ENCODE data around the gene MYO18B. TPM values are rescaled to one million over a fixed set of nuclear protein-coding genes. Genes with fewer than 3 reads are reported as not detected.

MYO18B gene
- total RNA-seq, 1 donor from 2014 or later, result 0.49 TPM

DNA sequence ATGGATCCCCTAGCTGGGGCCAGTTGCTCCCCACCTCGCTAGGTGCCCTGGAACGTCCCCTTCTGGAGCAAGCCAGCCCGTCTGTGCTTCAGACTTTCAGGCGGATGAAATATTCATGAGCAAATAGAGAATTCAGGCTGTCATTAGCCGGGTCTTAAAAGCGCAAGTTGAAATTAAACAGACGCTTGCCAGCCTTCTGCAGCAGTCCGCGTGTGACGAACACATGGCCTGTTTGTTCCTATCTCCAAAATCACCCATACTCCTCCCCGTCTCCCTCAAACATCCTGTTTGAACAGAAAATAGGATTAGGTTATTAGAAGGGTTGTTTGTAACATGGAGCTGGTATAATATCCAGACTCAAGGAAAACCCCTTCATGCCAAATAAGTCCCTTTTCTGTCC, 38.7 kb downstream of the MYO18B start:
- DNase-seq, result no peak
- peaks cover under 1% of the 10 kb centered on the region for H3K4me1 Mint-ChIP-seq
- intact Hi-C loops (cut with micrococcal nuclease), result no loop called here
- H3K4me3 Mint-ChIP-seq, result no peak overlapping the region
- no peaks in the 10 kb centered on the region for H3K9me3 Mint-ChIP-seq
- H3K36me3 Mint-ChIP-seq (ENCODE audit: low read depth), result peaks cover 2% of the 10 kb centered on the region
- H3K27ac Mint-ChIP-seq, result no peak overlapping the region
- H3K27me3 Mint-ChIP-seq, result no peaks in the 10 kb centered on the region

DNA sequence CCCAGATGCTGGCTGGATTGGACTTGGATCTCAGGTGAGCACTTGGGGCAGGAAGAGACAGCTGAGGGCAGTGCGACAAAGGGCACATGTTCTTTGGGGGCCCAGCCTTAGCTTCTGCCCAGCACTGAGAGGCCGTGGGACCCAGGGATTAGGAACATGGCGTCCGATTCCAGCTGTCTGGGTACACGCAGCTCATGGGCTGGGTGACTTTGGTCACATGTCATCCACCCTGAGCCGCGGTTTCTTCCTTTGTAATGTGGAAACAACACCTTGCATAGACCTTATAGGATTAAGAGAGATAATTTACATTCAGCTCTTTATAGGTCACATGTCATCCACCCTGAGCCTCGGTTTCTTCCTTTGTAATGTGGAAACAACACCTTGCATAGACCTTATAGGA, 39.8 kb downstream of the MYO18B start:
- H3K27ac Mint-ChIP-seq, result no peak overlapping the region
- intact Hi-C loops (cut with micrococcal nuclease), result no loop called here
- H3K4me1 Mint-ChIP-seq, result no peaks in the 10 kb centered on the region
- no peaks in the 10 kb centered on the region for H3K27me3 Mint-ChIP-seq
- H3K36me3 Mint-ChIP-seq (ENCODE audit: low read depth), result peaks cover 2% of the 10 kb centered on the region
- H3K4me3 Mint-ChIP-seq, result no peak overlapping the region
- no peak for DNase-seq
- H3K9me3 Mint-ChIP-seq, result no peaks in the 10 kb centered on the region

DNA sequence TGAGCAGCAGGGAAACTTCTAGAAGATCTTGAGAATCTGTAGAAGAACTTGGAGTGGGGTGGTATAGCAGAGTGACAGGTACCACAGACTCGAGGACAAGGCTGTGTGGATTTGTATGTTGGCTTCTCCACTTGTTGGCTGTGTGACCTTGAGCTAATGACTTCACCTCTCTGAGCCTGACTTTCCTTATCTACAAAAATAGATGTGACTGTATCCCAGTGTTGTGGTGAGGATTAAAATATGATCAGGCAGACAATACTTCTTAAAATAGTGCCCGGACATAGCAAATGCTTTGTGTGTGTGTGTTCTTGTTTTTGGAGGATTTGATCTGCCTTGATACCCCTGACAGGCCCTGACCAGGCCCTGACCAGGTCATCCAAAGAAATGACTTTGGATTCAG, 40.8 kb downstream of the MYO18B start:
- Mint-ChIP-seq H3K4me1 (no peaks in the 10 kb centered on the region), H3K4me3 (no peak overlapping the region), H3K9me3 (no peaks in the 10 kb centered on the region), H3K36me3 (ENCODE audit: low read depth) (peaks cover 2% of the 10 kb centered on the region), H3K27ac (no peak overlapping the region), H3K27me3 (peaks cover 4% of the 10 kb centered on the region)
- no peak for DNase-seq
- intact Hi-C loops (cut with micrococcal nuclease), result no loop called here

DNA sequence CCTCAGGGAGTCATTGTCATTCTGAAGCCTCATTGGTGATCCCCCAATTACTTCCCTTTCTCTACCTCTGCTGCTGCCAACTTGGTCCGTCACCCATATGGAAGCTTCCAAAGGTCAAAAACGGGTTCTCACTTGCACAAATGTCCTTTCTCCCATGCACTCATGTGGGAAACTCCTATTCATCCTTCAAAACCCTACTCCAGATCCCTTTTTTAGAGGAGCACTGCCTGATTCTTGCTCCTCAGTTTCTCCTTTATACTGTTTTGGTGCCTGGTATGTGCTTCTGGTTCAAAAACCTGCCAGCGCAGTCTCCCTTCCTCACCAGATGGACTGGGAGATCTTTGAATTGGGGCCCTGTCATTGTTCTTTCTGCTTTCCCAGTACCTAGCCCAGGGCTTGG, 41.9 kb downstream of the MYO18B start:
- H3K27me3 Mint-ChIP-seq, result peaks cover 4% of the 10 kb centered on the region
- peaks cover 2% of the 10 kb centered on the region for H3K36me3 Mint-ChIP-seq (ENCODE audit: low read depth)
- no peak overlapping the region for H3K4me3 Mint-ChIP-seq
- no peak overlapping the region for H3K27ac Mint-ChIP-seq
- H3K9me3 Mint-ChIP-seq, result no peaks in the 10 kb centered on the region
- intact Hi-C loops (cut with micrococcal nuclease), result no loop called here
- DNase-seq, result no peak
- H3K4me1 Mint-ChIP-seq, result no peaks in the 10 kb centered on the region

DNA sequence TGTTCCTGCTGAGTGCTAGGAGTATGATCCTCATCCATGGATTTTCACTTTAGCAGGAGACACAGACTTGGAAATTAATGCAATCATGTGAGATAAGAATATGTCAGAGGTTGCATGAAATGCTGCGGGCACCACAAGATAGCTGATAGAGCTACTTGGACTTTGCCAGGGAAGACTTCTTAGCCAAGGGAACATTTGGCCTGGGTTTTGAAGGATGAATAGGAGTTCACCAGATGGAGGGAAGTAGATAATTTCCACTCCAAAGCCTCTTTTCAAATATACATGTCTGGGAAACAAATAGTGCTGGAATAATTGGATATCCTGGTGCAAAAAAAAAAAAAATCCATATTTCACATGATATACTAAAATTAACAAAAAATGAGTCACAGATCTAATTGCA, 44.2 kb downstream of the MYO18B start:
- intact Hi-C loops (cut with micrococcal nuclease), result no loop called here
- DNase-seq, result no peak
- Mint-ChIP-seq H3K27ac (no peak overlapping the region), H3K27me3 (peaks cover 4% of the 10 kb centered on the region), H3K9me3 (no peaks in the 10 kb centered on the region), H3K36me3 (ENCODE audit: low read depth) (no peaks in the 10 kb centered on the region), H3K4me3 (no peak overlapping the region), H3K4me1 (no peaks in the 10 kb centered on the region)

DNA sequence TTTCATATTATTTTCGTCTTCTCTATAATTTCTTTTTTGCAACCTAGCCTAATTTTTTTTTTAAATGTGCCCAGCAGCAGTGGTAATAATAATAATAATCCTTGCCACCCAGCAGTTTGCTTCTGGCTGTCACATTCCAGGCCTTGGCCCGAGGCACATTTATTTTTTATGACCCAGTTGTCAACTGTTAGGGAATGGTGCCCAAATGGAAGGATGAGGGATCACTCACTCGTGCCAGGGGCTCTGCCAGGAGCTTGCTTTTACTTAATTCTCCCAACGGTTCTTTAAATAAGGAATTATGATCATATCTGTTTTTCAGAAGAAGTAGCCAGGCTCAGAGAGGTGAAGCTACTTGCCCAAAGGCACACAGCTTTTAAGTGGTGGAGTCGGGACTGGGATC, 49.6 kb downstream of the MYO18B start:
- intact Hi-C loops (cut with micrococcal nuclease), result no loop called here
- no peak for DNase-seq
- Mint-ChIP-seq H3K27ac (no peak overlapping the region), H3K4me1 (no peaks in the 10 kb centered on the region), H3K36me3 (ENCODE audit: low read depth) (no peaks in the 10 kb centered on the region), H3K27me3 (peaks cover 8% of the 10 kb centered on the region), H3K4me3 (no peak overlapping the region), H3K9me3 (no peaks in the 10 kb centered on the region)

DNA sequence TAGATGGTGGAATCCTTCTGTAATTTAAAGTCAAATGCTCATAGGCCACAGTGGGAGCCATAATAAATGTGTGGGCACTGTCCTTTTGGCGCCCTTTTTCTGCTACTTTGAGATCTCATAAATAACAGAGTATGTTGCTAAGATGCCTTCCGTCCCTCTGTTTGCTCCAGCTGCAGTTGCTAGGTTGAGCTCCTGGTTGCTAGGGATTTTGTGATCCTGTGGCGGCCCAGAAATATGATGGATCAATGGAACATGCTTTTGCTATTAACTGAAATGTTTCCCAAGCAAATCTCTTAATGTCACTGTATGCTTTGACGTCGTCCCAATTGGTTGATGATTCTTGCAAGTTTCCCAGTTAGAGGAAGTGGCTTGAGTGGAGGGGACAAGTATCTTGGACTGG, 53.5 kb downstream of the MYO18B start:
- Mint-ChIP-seq H3K4me3 (no peak overlapping the region), H3K4me1 (no peaks in the 10 kb centered on the region), H3K36me3 (ENCODE audit: low read depth) (no peaks in the 10 kb centered on the region), H3K9me3 (no peaks in the 10 kb centered on the region), H3K27me3 (peaks cover 4% of the 10 kb centered on the region), H3K27ac (no peak overlapping the region)
- DNase-seq, result no peak
- intact Hi-C loops (cut with micrococcal nuclease), result no loop called here

DNA sequence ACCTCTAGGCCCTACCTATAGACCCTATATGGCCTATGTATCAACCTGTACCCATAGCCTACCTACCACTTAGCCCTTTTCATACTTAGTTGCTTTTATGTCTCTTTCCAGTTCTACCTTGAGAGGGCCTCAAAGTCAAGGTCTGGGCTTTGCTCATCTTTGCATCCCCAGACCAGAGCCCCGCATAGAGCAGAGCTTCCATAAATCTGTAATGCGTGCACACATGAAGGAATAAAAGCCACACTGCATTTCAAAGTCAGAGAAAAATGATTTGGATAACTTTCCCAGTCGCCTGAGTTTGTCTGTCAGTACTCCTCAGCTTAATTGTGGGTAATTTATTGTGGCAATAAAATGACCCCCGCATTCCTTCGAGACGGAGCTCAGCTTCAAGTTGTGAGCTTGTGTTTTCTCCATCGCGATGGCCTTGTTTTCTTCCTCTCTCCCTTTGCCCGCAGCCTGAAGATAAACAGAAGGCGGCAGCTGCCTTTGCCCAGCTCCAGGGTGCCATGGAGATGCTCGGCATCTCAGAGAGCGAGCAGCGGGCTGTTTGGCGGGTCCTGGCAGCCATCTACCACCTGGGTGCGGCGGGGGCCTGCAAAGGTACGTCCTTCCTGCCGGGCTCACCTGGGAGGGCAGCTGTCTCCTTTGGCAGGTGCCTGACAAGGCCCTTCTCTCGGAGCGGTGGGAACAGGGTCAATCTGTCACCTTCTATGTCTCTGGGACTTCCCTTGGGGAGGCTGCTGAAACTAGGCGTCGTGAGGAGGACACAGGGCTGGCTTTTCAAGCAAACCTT, 55.7 kb downstream of the MYO18B start:
- Mint-ChIP-seq H3K27me3 (peaks cover 4% of the 10 kb centered on the region), H3K27ac (no peak overlapping the region), H3K9me3 (no peaks in the 10 kb centered on the region), H3K36me3 (ENCODE audit: low read depth) (no peaks in the 10 kb centered on the region), H3K4me3 (no peak overlapping the region), H3K4me1 (no peaks in the 10 kb centered on the region)
- DNase-seq, result no peak
- intact Hi-C loops (cut with micrococcal nuclease), result no loop called here

DNA sequence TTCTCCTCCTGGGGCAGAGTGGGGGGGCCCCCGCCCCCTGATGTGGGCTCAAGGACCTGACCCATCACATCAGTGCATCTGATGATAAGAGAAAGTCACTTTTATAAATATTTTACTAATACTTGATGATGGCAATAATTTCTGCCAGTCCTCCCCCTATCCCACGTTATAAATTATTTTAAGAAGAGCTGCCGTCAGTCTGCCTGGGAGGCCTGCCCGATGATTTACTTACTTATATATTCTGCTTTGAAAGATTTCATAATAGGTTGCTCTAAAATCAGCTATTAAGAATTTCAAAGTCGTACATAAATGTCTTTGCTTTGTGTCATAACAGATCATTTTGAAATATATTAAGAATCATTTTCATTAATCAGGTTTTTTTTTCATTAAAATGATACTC, 58.8 kb downstream of the MYO18B start:
- no peaks in the 10 kb centered on the region for H3K27me3 Mint-ChIP-seq
- H3K4me1 Mint-ChIP-seq, result no peaks in the 10 kb centered on the region
- no peak overlapping the region for H3K27ac Mint-ChIP-seq
- intact Hi-C loops (cut with micrococcal nuclease), result no loop called here
- H3K36me3 Mint-ChIP-seq (ENCODE audit: low read depth), result no peaks in the 10 kb centered on the region
- H3K9me3 Mint-ChIP-seq, result no peaks in the 10 kb centered on the region
- no peak overlapping the region for H3K4me3 Mint-ChIP-seq
- no peak for DNase-seq

DNA sequence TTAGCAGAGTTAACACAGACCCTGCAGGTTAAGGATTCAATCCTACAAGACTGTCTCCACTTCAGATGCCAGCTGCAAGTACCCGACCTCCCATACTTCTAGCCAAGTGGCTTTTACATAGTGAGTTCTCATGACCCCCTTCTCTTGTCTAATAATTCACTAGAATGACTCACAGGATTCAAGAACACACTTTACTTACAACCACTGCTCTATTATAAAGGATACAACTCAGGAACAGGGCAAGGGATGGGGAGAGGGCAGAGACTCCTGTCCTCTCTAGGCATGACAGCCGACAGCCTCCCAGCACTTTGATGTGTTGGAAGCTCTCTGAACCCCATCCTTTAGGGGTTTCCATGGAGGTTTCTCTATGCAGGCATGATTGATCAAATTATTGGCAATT, 60.0 kb downstream of the MYO18B start:
- no peaks in the 10 kb centered on the region for H3K27me3 Mint-ChIP-seq
- no peak overlapping the region for H3K4me3 Mint-ChIP-seq
- intact Hi-C loops (cut with micrococcal nuclease), result no loop called here
- no peaks in the 10 kb centered on the region for H3K36me3 Mint-ChIP-seq (ENCODE audit: low read depth)
- H3K27ac Mint-ChIP-seq, result no peak overlapping the region
- DNase-seq, result no peak
- H3K4me1 Mint-ChIP-seq, result no peaks in the 10 kb centered on the region
- H3K9me3 Mint-ChIP-seq, result no peaks in the 10 kb centered on the region

DNA sequence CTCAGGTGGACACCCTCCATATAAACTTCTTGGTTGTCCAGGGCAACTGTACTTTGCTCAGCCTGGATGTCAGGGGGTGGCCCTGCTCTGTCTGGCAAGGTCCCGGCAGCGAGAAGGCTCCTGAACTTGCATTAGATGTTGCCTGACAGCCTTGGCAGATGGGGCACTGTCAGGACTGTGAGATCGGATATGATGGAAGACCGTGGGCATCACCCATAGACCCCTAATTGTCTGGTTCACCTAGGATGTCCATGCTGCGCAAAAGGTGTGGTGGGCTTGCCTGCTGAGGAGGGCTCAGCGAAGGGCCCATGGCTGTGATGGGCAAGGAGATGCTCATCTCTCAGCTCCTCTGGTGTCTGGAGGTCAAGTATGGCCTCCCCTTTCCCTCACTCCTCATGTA, 62.7 kb downstream of the MYO18B start:
- intact Hi-C loops (cut with micrococcal nuclease), result no loop called here
- H3K9me3 Mint-ChIP-seq, result no peaks in the 10 kb centered on the region
- H3K27ac Mint-ChIP-seq, result no peak overlapping the region
- H3K36me3 Mint-ChIP-seq (ENCODE audit: low read depth), result no peaks in the 10 kb centered on the region
- no peaks in the 10 kb centered on the region for H3K27me3 Mint-ChIP-seq
- DNase-seq, result no peak
- no peaks in the 10 kb centered on the region for H3K4me1 Mint-ChIP-seq
- H3K4me3 Mint-ChIP-seq, result no peak overlapping the region

DNA sequence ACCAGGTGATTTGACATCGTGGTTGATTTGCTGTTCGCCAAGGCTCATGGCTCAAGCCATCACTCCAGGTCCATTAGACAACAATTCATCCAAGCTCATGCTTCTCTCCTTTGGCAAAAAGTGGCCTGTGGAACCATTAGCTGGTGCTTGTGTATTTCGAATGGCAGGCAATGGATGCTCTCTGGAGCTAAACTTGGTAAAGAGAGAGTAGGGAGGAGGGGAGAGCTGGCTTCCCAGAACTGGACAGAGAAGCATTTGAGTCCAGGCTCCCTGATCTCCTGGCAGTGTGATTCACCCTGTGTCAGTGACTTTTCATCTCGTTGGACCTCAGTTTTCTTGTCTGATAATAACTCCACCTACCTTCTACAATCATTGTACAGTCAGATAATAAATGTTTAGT, 64.6 kb downstream of the MYO18B start:
- Mint-ChIP-seq H3K4me1 (no peaks in the 10 kb centered on the region), H3K9me3 (no peaks in the 10 kb centered on the region), H3K27me3 (no peaks in the 10 kb centered on the region), H3K27ac (no peak overlapping the region), H3K4me3 (no peak overlapping the region), H3K36me3 (ENCODE audit: low read depth) (no peaks in the 10 kb centered on the region)
- intact Hi-C loops (cut with micrococcal nuclease), result no loop called here
- DNase-seq, result no peak

DNA sequence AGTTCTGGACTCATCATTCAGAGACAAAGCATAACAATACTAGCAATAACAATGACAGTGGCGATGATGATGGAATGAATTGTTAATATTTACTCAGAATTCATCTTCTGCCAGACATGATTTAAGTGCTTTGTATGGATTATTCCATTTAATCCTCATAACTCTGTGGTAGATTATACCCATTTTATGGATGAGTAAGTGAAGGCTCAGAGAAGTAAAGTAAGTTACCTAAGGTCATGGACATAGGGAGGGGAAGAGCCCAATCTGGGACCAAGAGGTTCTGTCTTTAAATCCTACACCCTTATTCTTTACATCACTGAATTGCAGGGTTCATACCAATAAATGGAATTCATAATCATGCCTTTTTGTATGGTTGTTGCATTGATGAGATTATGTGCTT, 72.7 kb downstream of the MYO18B start:
- Mint-ChIP-seq H3K4me3 (no peak overlapping the region), H3K9me3 (no peaks in the 10 kb centered on the region), H3K27ac (no peak overlapping the region), H3K4me1 (no peaks in the 10 kb centered on the region), H3K36me3 (ENCODE audit: low read depth) (no peaks in the 10 kb centered on the region), H3K27me3 (peaks cover 19% of the 10 kb centered on the region)
- intact Hi-C loops (cut with micrococcal nuclease), result no loop called here
- no peak for DNase-seq

DNA sequence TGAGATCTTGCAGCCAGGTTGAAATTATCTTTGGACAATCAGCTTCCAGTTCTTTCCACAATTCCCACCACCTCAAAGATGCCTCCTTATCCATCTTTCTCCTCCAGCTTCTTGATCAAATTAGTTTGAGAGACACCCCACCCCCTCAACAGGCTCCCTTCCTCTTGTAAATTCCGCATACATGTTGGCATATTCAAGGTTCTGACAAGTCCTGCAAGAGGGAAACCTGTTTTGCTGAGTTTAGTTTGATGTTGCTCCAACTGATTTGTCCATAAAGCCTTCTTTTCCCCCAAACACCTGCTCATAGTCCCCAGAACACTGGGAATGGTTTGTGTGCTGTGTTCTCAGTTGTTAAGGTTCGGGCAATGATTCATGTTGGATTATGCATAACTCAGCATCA, 73.6 kb downstream of the MYO18B start:
- no peak overlapping the region for H3K27ac Mint-ChIP-seq
- no peaks in the 10 kb centered on the region for H3K9me3 Mint-ChIP-seq
- intact Hi-C loops (cut with micrococcal nuclease), result no loop called here
- peaks cover 19% of the 10 kb centered on the region for H3K27me3 Mint-ChIP-seq
- no peak overlapping the region for H3K4me3 Mint-ChIP-seq
- DNase-seq, result no peak
- H3K36me3 Mint-ChIP-seq (ENCODE audit: low read depth), result no peaks in the 10 kb centered on the region
- no peaks in the 10 kb centered on the region for H3K4me1 Mint-ChIP-seq

DNA sequence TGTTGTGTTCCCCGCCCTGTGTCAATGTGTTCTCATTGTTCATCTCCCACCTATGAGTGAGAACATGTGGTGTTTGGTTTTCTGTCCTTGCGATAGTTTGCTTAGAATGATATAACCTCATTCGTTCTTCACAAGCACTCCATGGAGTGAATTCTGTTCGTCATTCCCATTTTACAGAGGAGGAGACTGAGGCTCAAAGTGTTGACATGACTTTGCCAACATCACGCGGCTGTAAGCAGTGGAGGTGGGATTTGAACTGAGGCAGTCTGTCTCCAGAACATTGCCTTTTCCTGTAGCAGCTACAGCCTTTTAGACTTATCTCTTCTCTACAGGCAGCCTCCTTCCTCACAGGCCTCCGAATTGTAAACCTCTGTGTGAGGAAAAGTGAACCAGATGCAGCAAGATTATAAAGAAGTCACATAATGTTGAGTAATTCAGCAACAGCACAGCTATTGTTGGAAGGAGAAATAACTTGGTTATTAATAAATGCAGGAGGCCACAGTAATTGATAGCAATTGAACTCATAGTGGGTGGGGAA, 74.6 kb downstream of the MYO18B start:
- H3K36me3 Mint-ChIP-seq (ENCODE audit: low read depth), result no peaks in the 10 kb centered on the region
- intact Hi-C loops (cut with micrococcal nuclease), result no loop called here
- no peak overlapping the region for H3K27ac Mint-ChIP-seq
- no peak overlapping the region for H3K4me3 Mint-ChIP-seq
- no peaks in the 10 kb centered on the region for H3K4me1 Mint-ChIP-seq
- H3K27me3 Mint-ChIP-seq, result peaks cover 19% of the 10 kb centered on the region
- peaks cover 5% of the 10 kb centered on the region for H3K9me3 Mint-ChIP-seq
- no peak for DNase-seq

Measured in activated CD4-positive, alpha-beta T cell treated with anti-CD3 and anti-CD28 coated beads, Interleukin-2, amount 10 ng/mL, durations not matched to agents 24 days and 14 days (primary cell).